H9 (cell line): Measurements from ENCODE around the gene PRPF6. TPM values are rescaled to one million over a fixed set of nuclear protein-coding genes. Genes with fewer than 3 reads are reported as not detected.
A peak's percentile ranks its signal among the peaks of the same experiment; 100 is the strongest.

ENCODE experiments used
- DNase-seq: peaks from one replicate; pipeline ENCODE4 v3.0.0-alpha.2; 2017
- H2AFZ ChIP-seq: one replicate; pipeline ENCODE4 v1.6.1; 2013; ENCODE audit warnings: mild to moderate bottlenecking, low read length, control low read depth, moderate library complexity
- H2AK5ac ChIP-seq: 2 replicates; pipeline ENCODE4 v1.6.1; 2013; ENCODE audit warnings: low read length, control low read depth, mixed read lengths; ENCODE audit not compliant: insufficient read length
- H2BK120ac ChIP-seq: one replicate; pipeline ENCODE4 v1.6.1; 2013; ENCODE audit warnings: low read depth, mild to moderate bottlenecking, low read length, control low read depth, inconsistent platforms; ENCODE audit not compliant: poor library complexity, severe bottlenecking
- H2BK12ac ChIP-seq: 2 replicates; pipeline ENCODE4 v1.6.1; 2013; ENCODE audit warnings: low read length, control low read depth, mixed read lengths, low read depth; ENCODE audit not compliant: insufficient read length
- H2BK15ac ChIP-seq: 2 replicates; pipeline ENCODE4 v1.6.1; 2013; ENCODE audit warnings: low read depth, low read length, control low read depth
- H2BK20ac ChIP-seq: one replicate; pipeline ENCODE4 v1.6.1; 2013; ENCODE audit warnings: low read depth, mild to moderate bottlenecking, low read length, control low read depth, inconsistent platforms; ENCODE audit not compliant: poor library complexity, severe bottlenecking
- H2BK5ac ChIP-seq: 2 replicates; pipeline ENCODE4 v1.6.1; 2013; ENCODE audit warnings: low read length, control low read depth, mixed read lengths; ENCODE audit not compliant: insufficient read length
- H3K14ac ChIP-seq: 2 replicates; pipeline ENCODE4 v1.6.1; 2013; ENCODE audit warnings: low read length, control low read depth; ENCODE audit not compliant: insufficient read depth
- H3K18ac ChIP-seq: 2 replicates; pipeline ENCODE4 v1.6.1; 2013; ENCODE audit warnings: low read depth, mild to moderate bottlenecking, mixed read lengths, low read length, control low read depth; ENCODE audit not compliant: insufficient read length
- H3K23ac ChIP-seq: 2 replicates; pipeline ENCODE4 v1.6.1; 2013; ENCODE audit warnings: low read length, control low read depth, mixed read lengths, low read depth; ENCODE audit not compliant: insufficient read length
- H3K23me2 ChIP-seq: 2 replicates; pipeline ENCODE4 v1.6.1; 2013; ENCODE audit warnings: low read depth, mild to moderate bottlenecking, mixed read lengths, low read length, control low read depth; ENCODE audit not compliant: insufficient read length, poor library complexity, severe bottlenecking
- H3K27ac ChIP-seq: 2 replicates; pipeline ENCODE4 v1.5.1; 2013; ENCODE audit warnings: low read length, control low read depth, mixed read lengths, low read depth; ENCODE audit not compliant: insufficient read length
- H3K27me3 ChIP-seq: 2 replicates; pipeline ENCODE4 v1.6.1; 2013; ENCODE audit warnings: low read length, control low read depth, inconsistent platforms; ENCODE audit not compliant: insufficient read depth
- H3K4ac ChIP-seq: 2 replicates; pipeline ENCODE4 v1.6.1; 2013; ENCODE audit warnings: low read depth, mild to moderate bottlenecking, control low read depth, inconsistent platforms, low read length, moderate library complexity
- H3K4me1 ChIP-seq: 2 replicates; pipeline ENCODE4 v1.6.1; 2013; ENCODE audit warnings: low read length, control low read depth, inconsistent platforms; ENCODE audit not compliant: insufficient read depth
- H3K4me2 ChIP-seq: 2 replicates; pipeline ENCODE4 v1.6.1; 2013; ENCODE audit warnings: low read length, control low read depth, mixed read lengths; ENCODE audit not compliant: insufficient read length, insufficient read depth
- H3K56ac ChIP-seq: 2 replicates; pipeline ENCODE4 v1.6.1; 2013; ENCODE audit warnings: low read depth, mild to moderate bottlenecking, mixed read lengths, low read length, control low read depth; ENCODE audit not compliant: insufficient read length
- H3K79me1 ChIP-seq: 2 replicates; pipeline ENCODE4 v1.6.1; 2013; ENCODE audit warnings: low read depth, mild to moderate bottlenecking, moderate library complexity, low read length, control low read depth, inconsistent platforms; ENCODE audit not compliant: insufficient read depth, poor library complexity, severe bottlenecking
- H3K79me2 ChIP-seq: 2 replicates; pipeline ENCODE4 v1.6.1; 2013; ENCODE audit warnings: low read length, control low read depth, inconsistent platforms; ENCODE audit not compliant: insufficient read depth
- H3K9ac ChIP-seq: 2 replicates; pipeline ENCODE4 v1.6.1; 2013; ENCODE audit warnings: low read length, control low read depth, mixed read lengths; ENCODE audit not compliant: insufficient read length; ENCODE audit errors: extremely low read depth
- H3K9me3 ChIP-seq: one replicate; pipeline ENCODE4 v1.6.1; 2013; ENCODE audit warnings: low read depth, low read length, inconsistent platforms; ENCODE audit not compliant: control insufficient read depth
- H3T11ph ChIP-seq: one replicate; pipeline ENCODE4 v1.6.1; 2013; ENCODE audit warnings: mild to moderate bottlenecking, low read length, control low read depth, inconsistent platforms
- H4K20me1 ChIP-seq: one replicate; pipeline ENCODE4 v1.6.1; 2013; ENCODE audit not compliant: control insufficient read depth, insufficient read length, insufficient read depth
- H4K5ac ChIP-seq: 2 replicates; pipeline ENCODE4 v1.6.1; 2013; ENCODE audit warnings: low read depth, mild to moderate bottlenecking, mixed read lengths, low read length, control low read depth; ENCODE audit not compliant: insufficient read length
- H4K8ac ChIP-seq: replicated peaks from 2 replicates; pipeline ENCODE4 v1.6.1; 2013; ENCODE audit warnings: low read length, control low read depth, mixed read lengths, low read depth; ENCODE audit not compliant: insufficient read length
- H4K91ac ChIP-seq: 2 replicates; pipeline ENCODE4 v1.6.1; 2013; ENCODE audit warnings: low read depth, mild to moderate bottlenecking, moderate library complexity, mixed read lengths, low read length, control low read depth; ENCODE audit not compliant: insufficient read length
- H3K27ac Mint-ChIP-seq, 3 experiments: 2 replicates in 2 of 3; 3 replicates in 1 of 3; pipeline ENCODE4 v1.8.0; 2020 to 2021; ENCODE audit warnings: mixed read lengths in 3 of 3, mild to moderate bottlenecking in 1 of 3, moderate library complexity in 1 of 3
- H3K27me3 Mint-ChIP-seq: 2 replicates; pipeline ENCODE4 v1.8.0; 2021; ENCODE audit warnings: low read depth, mild to moderate bottlenecking, moderate library complexity, mixed read lengths
- H3K36me3 Mint-ChIP-seq, 3 experiments: 2 replicates in 2 of 3; 3 replicates in 1 of 3; pipeline ENCODE4 v1.8.0; 2020 to 2021; ENCODE audit warnings: low read depth in 3 of 3, mixed read lengths in 3 of 3; ENCODE audit not compliant: insufficient read depth in 1 of 3
- H3K4me1 Mint-ChIP-seq, 2 experiments: 2 replicates each; pipeline ENCODE4 v1.8.0; 2020; ENCODE audit warnings: mixed read lengths in 2 of 2
- H3K4me3 Mint-ChIP-seq, 2 experiments: 2 replicates in 1 of 2; 3 replicates in 1 of 2; pipeline ENCODE4 v1.8.0; 2020 to 2021; ENCODE audit warnings: mild to moderate bottlenecking in 2 of 2, mixed read lengths in 2 of 2, moderate library complexity in 1 of 2
- H3K9me3 Mint-ChIP-seq, 2 experiments: 2 replicates in 1 of 2; 3 replicates in 1 of 2; pipeline ENCODE4 v1.8.0; 2020; ENCODE audit warnings: mild to moderate bottlenecking in 2 of 2, mixed read lengths in 2 of 2, moderate library complexity in 1 of 2
- WGBS: extraction: QIAGEN DNeasy Blood & Tissue Kit; methylation state at CpG from one replicate; pipeline ENCODE4 v1.1.7; 2013; ENCODE audit warnings: missing lambda C conversion rate, low lambda C conversion rate, mixed read lengths; ENCODE audit not compliant: insufficient read length; ENCODE audit errors: extremely low coverage; 5-methylcytosine and 5-hydroxymethylcytosine counted together
- total RNA-seq: library from RNA; stranded (reverse); gene quantifications from 2 replicates; pipeline ENCODE4 v1.2.1, GENCODE V29; 2021
- TF ChIP-seq, protein P1 (sequence below): fragments of 200-600 bp; sonication (generic); conservative IDR thresholded peaks from 3 replicates; pipeline ENCODE4 v1.8.0; 2021; ENCODE audit warnings: antibody characterized with exemption, mild to moderate bottlenecking

The PRPF6 gene
- total RNA-seq, 1 experiment from 2014 or later: 87.9 TPM

DNA sequence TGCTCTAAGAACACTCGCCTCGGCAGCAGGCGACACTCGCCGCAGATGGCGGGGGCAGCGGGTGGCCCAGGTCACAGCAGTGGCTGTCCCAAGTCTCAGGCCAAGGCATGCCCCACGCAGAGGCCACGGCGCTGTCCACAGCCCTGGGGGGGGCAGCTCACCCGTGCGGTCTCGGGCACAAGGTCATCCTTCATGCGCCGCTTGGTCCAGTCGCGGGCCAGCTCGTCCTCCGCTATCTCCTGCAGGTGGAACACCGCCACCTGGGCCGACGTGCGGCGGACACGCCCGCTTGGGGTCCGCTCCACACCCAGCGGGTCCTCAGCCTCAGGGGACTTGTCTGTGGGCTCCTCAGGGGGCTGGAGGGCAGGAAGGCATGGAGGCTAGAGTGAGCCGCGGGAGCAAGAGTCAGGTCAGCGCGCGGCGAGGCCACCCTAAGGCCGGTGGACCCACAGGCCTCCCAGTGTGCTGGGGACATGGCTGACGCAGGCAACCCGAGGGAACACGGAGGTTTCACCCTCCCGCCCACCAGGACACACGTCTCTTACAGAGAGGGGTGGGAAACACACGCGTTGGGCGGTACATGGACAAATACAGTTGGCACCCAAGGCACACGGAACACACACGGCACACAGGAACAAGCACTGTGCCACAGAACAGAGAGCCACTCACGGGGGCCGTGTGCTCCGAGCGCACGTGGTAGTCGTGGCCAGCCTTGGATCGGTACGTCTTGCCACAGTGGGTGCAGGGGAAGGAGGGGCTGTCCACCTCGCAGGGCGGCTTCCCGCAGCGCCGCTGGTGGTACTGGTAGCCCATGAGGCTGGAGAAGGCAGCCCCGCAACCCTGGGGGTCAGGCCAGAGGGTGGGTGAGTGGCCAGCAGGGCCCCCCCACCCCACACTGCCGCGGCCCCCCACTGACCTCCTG, 18.2 kb upstream of the PRPF6 start:
- no peak overlapping the region for H3K14ac ChIP-seq
- H2BK120ac ChIP-seq: no peak overlapping the region
- H2BK20ac ChIP-seq: no peak overlapping the region
- no peak overlapping the region for H3K9ac ChIP-seq
- H3K4ac ChIP-seq: no peak overlapping the region
- H4K8ac ChIP-seq: no peak overlapping the region
- no peaks in the 10 kb centered on the region for H4K20me1 ChIP-seq
- H2BK15ac ChIP-seq: no peak overlapping the region
- no peak overlapping the region for H3K18ac ChIP-seq
- no peak overlapping the region for H3K27ac ChIP-seq
- no peak for DNase-seq
- H3K56ac ChIP-seq: no peak overlapping the region
- Mint-ChIP-seq H3K27me3 (no peaks in the 10 kb centered on the region), H3K4me3 (no peak overlapping the region), H3K36me3 (peaks cover 15 to 56% (median 54%) of the 10 kb centered on the region in 3 experiments; a peak in 6 of 7 replicates), H3K27ac (peak overlapping the region in 1 of 3 experiments; percentile 16; a peak in 1 of 7 replicates), H3K4me1 (peaks cover 19 to 23% of the 10 kb centered on the region in 2 experiments), H3K9me3 (peaks cover 2 to 9% of the 10 kb centered on the region in 2 experiments; a peak in 3 of 5 replicates)
- H3K27me3 ChIP-seq: no peaks in the 10 kb centered on the region
- no peak overlapping the region for H4K5ac ChIP-seq
- TF ChIP-seq, protein P1, sequence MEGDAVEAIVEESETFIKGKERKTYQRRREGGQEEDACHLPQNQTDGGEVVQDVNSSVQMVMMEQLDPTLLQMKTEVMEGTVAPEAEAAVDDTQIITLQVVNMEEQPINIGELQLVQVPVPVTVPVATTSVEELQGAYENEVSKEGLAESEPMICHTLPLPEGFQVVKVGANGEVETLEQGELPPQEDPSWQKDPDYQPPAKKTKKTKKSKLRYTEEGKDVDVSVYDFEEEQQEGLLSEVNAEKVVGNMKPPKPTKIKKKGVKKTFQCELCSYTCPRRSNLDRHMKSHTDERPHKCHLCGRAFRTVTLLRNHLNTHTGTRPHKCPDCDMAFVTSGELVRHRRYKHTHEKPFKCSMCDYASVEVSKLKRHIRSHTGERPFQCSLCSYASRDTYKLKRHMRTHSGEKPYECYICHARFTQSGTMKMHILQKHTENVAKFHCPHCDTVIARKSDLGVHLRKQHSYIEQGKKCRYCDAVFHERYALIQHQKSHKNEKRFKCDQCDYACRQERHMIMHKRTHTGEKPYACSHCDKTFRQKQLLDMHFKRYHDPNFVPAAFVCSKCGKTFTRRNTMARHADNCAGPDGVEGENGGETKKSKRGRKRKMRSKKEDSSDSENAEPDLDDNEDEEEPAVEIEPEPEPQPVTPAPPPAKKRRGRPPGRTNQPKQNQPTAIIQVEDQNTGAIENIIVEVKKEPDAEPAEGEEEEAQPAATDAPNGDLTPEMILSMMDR: no peak
- no peak overlapping the region for H2BK12ac ChIP-seq
- WGBS: no CpG with 5 or more reads among the region's 61 CpGs
- H3K4me2 ChIP-seq: no peak overlapping the region
- no peaks in the 10 kb centered on the region; the same call in 1 of the 2 replicates for H3K4me1 ChIP-seq
- no peak overlapping the region for H2AK5ac ChIP-seq
- no peak overlapping the region for H4K91ac ChIP-seq
- no peak overlapping the region for H2AFZ ChIP-seq
- no peaks in the 10 kb centered on the region for H3K79me2 ChIP-seq
- H3K23me2 ChIP-seq: no peaks in the 10 kb centered on the region
- no peaks in the 10 kb centered on the region for H3K79me1 ChIP-seq
- no peak overlapping the region for H3K23ac ChIP-seq
- no peak overlapping the region for H3T11ph ChIP-seq
- peaks cover 32% of the 10 kb centered on the region for H3K9me3 ChIP-seq
- no peak overlapping the region for H2BK5ac ChIP-seq
